GM12873 (cell line): Measurements from ENCODE around the gene PACS2.

Source experiments
- CTCF ChIP-seq: IDR thresholded peaks from 2 replicates; pipeline ENCODE4 v1.5.1; 2012; ENCODE audit warnings: low read depth, mild to moderate bottlenecking, moderate library complexity, low read length, control low read depth; ENCODE audit not compliant: insufficient read depth; ENCODE audit errors: missing control alignments

PACS2 gene

DNA sequence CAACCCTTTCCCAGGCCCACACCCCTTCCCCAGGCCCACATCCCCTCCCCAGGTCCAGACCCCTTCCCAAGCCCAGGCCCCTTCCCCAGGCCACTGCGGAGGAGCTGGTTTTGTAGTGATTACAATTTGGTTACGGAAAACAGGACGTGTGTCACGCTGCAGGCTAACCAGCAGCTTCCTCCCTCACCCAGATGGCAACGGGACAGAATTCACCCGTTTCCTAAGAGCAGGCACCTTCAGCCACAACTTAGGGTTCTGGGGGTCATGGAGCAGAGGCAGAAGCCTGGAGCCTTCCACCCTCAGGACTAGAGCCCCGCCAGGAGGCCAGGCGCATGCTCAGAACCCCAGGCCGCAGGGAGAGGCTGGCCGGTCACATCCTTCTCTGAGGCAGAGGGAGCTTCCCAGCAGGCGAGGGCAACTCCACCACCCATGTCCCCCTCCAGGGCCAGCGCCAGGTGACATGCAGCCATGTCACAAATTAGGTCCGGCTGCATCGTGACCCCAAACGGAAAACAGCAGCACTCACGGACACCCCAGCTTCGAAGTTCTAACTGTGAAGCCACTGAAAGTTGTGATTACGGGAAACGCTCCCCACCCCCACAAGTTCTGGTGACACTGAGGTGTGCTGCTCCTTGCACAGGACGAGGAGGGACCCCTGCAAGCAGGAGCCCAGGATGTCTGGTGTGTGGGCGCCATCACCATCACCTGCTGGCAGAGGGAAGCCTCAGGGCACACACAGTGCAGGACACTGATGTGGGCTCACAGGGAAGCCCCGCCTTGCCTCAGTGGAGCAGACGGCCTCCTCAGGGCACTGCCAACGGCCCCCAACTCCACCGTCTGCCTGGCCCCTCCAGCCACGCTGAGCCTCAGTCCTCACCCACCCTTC, 21.5 kb upstream of the PACS2 start:
- no peak for TF ChIP-seq CTCF

- no peak for TF ChIP-seq CTCF
Measured at GRCh38 chr14:105294142-105294597, 20.4 kb upstream of the PACS2 start.

DNA sequence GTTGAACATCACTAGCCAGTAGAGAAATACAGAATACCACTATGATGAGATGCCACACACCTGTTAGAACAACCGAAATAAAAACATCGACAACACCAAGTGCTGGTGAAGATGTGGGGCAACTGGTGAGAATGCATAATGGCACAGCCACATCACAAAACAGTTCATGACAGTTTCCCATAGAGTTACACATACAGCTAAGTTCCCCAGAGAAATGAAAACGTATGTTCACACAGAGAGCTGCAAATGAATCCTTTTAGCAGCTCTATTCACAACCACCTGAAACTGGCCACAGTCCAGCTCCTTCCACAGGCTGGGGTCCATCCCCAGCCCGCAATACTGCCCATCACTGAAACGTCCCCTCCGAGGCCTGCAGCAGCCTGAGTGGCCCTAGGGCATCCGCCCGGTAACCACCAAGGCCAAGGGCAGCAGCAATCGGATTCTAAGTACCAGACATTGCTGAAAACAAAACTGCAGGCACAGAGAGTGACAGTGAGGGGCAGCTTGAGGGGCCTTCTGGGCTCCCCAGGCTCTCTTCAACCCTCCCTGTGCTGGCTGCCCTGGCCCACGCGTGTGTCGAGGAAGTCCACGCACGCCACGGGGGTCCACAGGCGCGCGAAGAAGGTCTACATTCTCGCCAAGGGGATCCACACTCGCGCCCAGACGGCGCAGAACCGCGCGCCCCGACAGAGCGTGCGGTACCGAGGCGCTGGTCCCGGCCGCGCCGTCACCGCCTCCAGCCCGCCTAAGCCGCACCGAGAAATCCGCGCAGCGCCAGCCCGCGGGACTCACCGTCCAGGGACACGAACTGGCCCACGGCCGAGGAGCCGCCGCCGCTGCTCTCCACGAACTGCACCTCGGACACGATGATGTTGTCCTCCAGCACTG, 14.7 kb upstream of the PACS2 start:
- TF ChIP-seq CTCF = no peak

DNA sequence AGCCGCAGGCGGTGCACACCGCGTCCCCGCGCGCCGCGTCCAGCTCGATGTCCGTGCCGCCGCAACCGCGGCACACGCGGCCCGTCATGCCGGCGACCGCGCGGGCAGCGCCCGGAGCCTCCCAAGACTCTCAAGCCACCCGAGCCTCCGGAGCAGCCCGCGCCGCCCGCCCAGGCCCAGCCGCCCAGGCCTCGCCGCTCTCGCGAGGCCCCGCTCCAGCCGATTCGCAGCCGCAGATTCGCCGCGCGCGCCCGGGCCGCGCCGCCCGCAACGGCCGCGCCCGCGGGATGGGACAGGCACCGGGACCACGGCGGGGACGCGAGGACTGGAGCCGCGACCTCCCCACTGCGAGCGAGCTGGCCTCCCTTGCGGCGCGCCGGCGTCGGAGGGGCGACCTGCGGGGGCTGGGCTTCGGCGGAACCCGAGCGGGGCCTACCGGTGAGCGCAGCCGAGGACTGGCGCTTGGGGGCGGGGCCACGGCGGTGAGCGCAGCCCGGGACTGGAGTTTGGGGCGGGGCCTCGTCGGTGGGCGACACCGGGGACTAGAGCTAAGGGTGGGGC, 13.9 kb upstream of the PACS2 start, which contains the start of gene BRF1:
Gene BRF1 (minus strand): TSS at position 460 of the 561 bp plus-strand sequence. CDS start 372 bp downstream, at position 88.
- no peak for TF ChIP-seq CTCF

- no peak for TF ChIP-seq CTCF
Measured at GRCh38 chr14:105301103-105301914, 13.2 kb upstream of the PACS2 start.

GRCh38 chr14:105303949-105304348, 10.6 kb upstream of the PACS2 start:
- TF ChIP-seq CTCF = no peak
